ENCODE results near the gene GRM4.

DNA sequence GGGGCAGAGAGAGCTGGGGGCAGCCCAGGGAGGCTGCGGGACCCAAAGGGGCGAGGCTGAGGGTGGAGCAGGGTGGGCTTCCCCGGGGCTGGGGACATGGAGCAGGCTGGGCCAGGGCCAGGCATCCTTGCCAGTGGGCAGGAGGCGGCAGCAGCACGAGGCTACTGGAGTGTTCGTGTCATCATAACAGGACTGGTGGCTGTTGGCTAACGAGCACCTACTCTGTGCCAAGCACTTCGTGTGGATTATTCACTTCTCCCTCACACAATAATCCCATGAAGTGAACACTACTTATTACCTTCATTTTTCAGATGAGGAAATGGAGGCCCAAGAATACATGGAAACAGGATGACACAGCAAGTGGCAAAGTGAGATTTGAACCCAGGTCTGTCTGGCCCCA lies 41.7 kb downstream of the GRM4 start:
- TF ChIP-seq, protein P1, sequence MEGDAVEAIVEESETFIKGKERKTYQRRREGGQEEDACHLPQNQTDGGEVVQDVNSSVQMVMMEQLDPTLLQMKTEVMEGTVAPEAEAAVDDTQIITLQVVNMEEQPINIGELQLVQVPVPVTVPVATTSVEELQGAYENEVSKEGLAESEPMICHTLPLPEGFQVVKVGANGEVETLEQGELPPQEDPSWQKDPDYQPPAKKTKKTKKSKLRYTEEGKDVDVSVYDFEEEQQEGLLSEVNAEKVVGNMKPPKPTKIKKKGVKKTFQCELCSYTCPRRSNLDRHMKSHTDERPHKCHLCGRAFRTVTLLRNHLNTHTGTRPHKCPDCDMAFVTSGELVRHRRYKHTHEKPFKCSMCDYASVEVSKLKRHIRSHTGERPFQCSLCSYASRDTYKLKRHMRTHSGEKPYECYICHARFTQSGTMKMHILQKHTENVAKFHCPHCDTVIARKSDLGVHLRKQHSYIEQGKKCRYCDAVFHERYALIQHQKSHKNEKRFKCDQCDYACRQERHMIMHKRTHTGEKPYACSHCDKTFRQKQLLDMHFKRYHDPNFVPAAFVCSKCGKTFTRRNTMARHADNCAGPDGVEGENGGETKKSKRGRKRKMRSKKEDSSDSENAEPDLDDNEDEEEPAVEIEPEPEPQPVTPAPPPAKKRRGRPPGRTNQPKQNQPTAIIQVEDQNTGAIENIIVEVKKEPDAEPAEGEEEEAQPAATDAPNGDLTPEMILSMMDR (IDR thresholded peaks at IDR 0.05) = no peak
- TF ChIP-seq EP300 (IDR thresholded peaks at IDR 0.05) = no peak
